IMR-90 (cell line): Measurements from ENCODE around the gene FSD1L. TPM values are rescaled to one million over a fixed set of nuclear protein-coding genes. Genes with fewer than 3 reads are reported as not detected.
A peak's percentile ranks its signal among the peaks of the same experiment; 100 is the strongest.

ENCODE experiments used
- ATAC-seq: fragments of 200-7000 bp; cut with Tn5 transposase; 2 replicates; pipeline ENCODE4 v1.9.1; 2020; ENCODE audit warnings: low read depth, mild to moderate bottlenecking, moderate library complexity
- BruUV-seq: library from RNA; stranded (reverse); fragments of 400-500 nt; replicated peaks from 2 replicates; lab custom pipeline; 2021; lab: Mats Ljungman, UMichigan
- CTCF ChIA-PET: fragments of 300-600 bp; formaldehyde crosslinking; extraction: SDS; loops from one replicate; lab custom pipeline; 2021; ENCODE audit warnings: antibody characterized with exemption; lab: Yijun Ruan, JAX
- POLR2A ChIA-PET: fragments of 300-600 bp; sonication (Branson Sonifier 250); formaldehyde crosslinking; loops from one replicate; lab custom pipeline; 2022; ENCODE audit warnings: antibody characterized with exemption; ENCODE audit not compliant: unreplicated experiment; lab: Charles Lee
- DNase-seq: peaks from one replicate; pipeline ENCODE4 v3.0.0; 2013
- H2AFZ ChIP-seq: replicated peaks from 2 replicates; pipeline ENCODE3; 2013; ENCODE audit warnings: low read length, mild to moderate bottlenecking; ENCODE audit not compliant: poor library complexity
- H2AK5ac ChIP-seq: 2 replicates; pipeline ENCODE4 v1.6.1; 2013; ENCODE audit warnings: low read depth, low read length, inconsistent platforms
- H2AK9ac ChIP-seq: replicated peaks from 2 replicates; pipeline ENCODE3; 2013; ENCODE audit warnings: mild to moderate bottlenecking, low read depth, low read length, moderate library complexity; ENCODE audit not compliant: poor library complexity
- H2BK120ac ChIP-seq: 2 replicates; pipeline ENCODE4 v1.6.1; 2013; ENCODE audit warnings: low read depth, low read length, inconsistent platforms
- H2BK15ac ChIP-seq: 3 replicates; pipeline ENCODE4 v1.6.1; 2013; ENCODE audit warnings: low read depth, low read length, inconsistent platforms
- H2BK20ac ChIP-seq: 2 replicates; pipeline ENCODE4 v1.6.1; 2013; ENCODE audit warnings: low read depth, mild to moderate bottlenecking, inconsistent platforms, low read length, moderate library complexity
- H2BK5ac ChIP-seq: 2 replicates; pipeline ENCODE4 v1.6.1; 2013; ENCODE audit warnings: mild to moderate bottlenecking, low read depth, low read length, inconsistent platforms; ENCODE audit not compliant: poor library complexity, severe bottlenecking
- H3K14ac ChIP-seq: replicated peaks from 2 replicates; pipeline ENCODE4 v1.6.1; 2013; ENCODE audit warnings: low read depth, low read length, inconsistent platforms
- H3K18ac ChIP-seq: 2 replicates; pipeline ENCODE4 v1.6.1; 2013; ENCODE audit warnings: low read depth, low read length, control low read depth
- H3K23ac ChIP-seq: 2 replicates; pipeline ENCODE4 v1.6.1; 2013; ENCODE audit warnings: low read depth, low read length, inconsistent platforms
- H3K27ac ChIP-seq: 2 replicates; pipeline ENCODE4 v1.5.1; 2013; ENCODE audit warnings: mild to moderate bottlenecking, control low read depth, low read length; ENCODE audit not compliant: insufficient read depth
- H3K27me3 ChIP-seq: 2 replicates; pipeline ENCODE4 v1.6.1; 2013; ENCODE audit warnings: low read length; ENCODE audit not compliant: control insufficient read depth, insufficient read depth
- H3K36me3 ChIP-seq: 2 replicates; pipeline ENCODE4 v1.6.1; 2013; ENCODE audit warnings: low read length, mixed read lengths; ENCODE audit not compliant: control insufficient read depth, insufficient read depth
- H3K4ac ChIP-seq: 2 replicates; pipeline ENCODE4 v1.6.1; 2013; ENCODE audit warnings: low read depth, low read length, inconsistent platforms
- H3K4me1 ChIP-seq: 2 replicates; pipeline ENCODE4 v1.6.1; 2013; ENCODE audit warnings: low read length, mixed read lengths; ENCODE audit not compliant: control insufficient read depth, insufficient read depth
- H3K4me2 ChIP-seq: 2 replicates; pipeline ENCODE4 v1.6.1; 2013; ENCODE audit warnings: low read depth, mild to moderate bottlenecking, control low read depth, low read length, moderate library complexity
- H3K4me3 ChIP-seq: 2 replicates; pipeline ENCODE4 v1.5.1; 2013; ENCODE audit warnings: low read depth, mild to moderate bottlenecking, control low read depth, low read length, moderate library complexity; ENCODE audit not compliant: insufficient read depth
- H3K56ac ChIP-seq: 2 replicates; pipeline ENCODE4 v1.6.1; 2013; ENCODE audit warnings: low read length, inconsistent platforms; ENCODE audit not compliant: insufficient read depth; ENCODE audit errors: extremely low read depth
- H3K79me1 ChIP-seq, 2 experiments: 2 replicates each; pipeline ENCODE4 v1.6.1; 2013; ENCODE audit warnings: low read length in 2 of 2, inconsistent platforms in 1 of 2, low read depth in 1 of 2
- H3K9ac ChIP-seq: 2 replicates; pipeline ENCODE4 v1.6.1; 2013; ENCODE audit warnings: low read depth, low read length, control low read depth
- H3K9me1 ChIP-seq: 2 replicates; pipeline ENCODE4 v1.6.1; 2013; ENCODE audit warnings: low read length, inconsistent platforms; ENCODE audit not compliant: insufficient read depth
- H3K9me3 ChIP-seq: 2 replicates; pipeline ENCODE4 v1.6.1; 2013; ENCODE audit warnings: low read length; ENCODE audit not compliant: control insufficient read depth, insufficient read depth
- H4K20me1 ChIP-seq: 2 replicates; pipeline ENCODE4 v1.6.1; 2013; ENCODE audit warnings: low read length, inconsistent platforms; ENCODE audit not compliant: insufficient read depth
- H4K5ac ChIP-seq: 2 replicates; pipeline ENCODE4 v1.6.1; 2013; ENCODE audit warnings: mild to moderate bottlenecking, low read depth, low read length, control low read depth
- H4K8ac ChIP-seq, 2 experiments: 2 replicates each; pipeline ENCODE4 v1.6.1; 2013; ENCODE audit warnings: low read depth in 2 of 2, low read length in 2 of 2, control low read depth in 1 of 2, inconsistent platforms in 1 of 2
- H4K91ac ChIP-seq: 2 replicates; pipeline ENCODE4 v1.6.1; 2013; ENCODE audit warnings: low read depth, low read length, inconsistent platforms; ENCODE audit not compliant: insufficient read depth
- BHLHE40 ChIP-seq: fragments of 150-350 bp; IDR thresholded peaks from 2 replicates; pipeline ENCODE4 v1.6.1; 2016; ENCODE audit warnings: mild to moderate bottlenecking, low read depth, low read length
- CEBPB ChIP-seq: IDR thresholded peaks from 2 replicates; pipeline ENCODE4 v1.6.1; 2012; ENCODE audit warnings: low read depth, low read length, improper control_type of control experiment
- CHD1 ChIP-seq: IDR thresholded peaks from 2 replicates; pipeline ENCODE4 v1.6.1; 2012; ENCODE audit warnings: low read depth, low read length, improper control_type of control experiment
- ELK1 ChIP-seq: fragments of 150-350 bp; IDR thresholded peaks from 2 replicates; pipeline ENCODE4 v1.6.1; 2016; ENCODE audit warnings: low read depth, mild to moderate bottlenecking, low read length, moderate library complexity, borderline replicate concordance
- MAZ ChIP-seq: IDR thresholded peaks from 2 replicates; pipeline ENCODE4 v1.6.1; 2012; ENCODE audit warnings: low read depth, mild to moderate bottlenecking, low read length, improper control_type of control experiment, moderate library complexity, borderline replicate concordance
- MXI1 ChIP-seq: IDR thresholded peaks from 2 replicates; pipeline ENCODE4 v1.6.1; 2012; ENCODE audit warnings: low read depth, mild to moderate bottlenecking, low read length, moderate library complexity, borderline replicate concordance
- NFE2L2 ChIP-seq: fragments of 150-350 bp; IDR thresholded peaks from 2 replicates; pipeline ENCODE4 v1.6.1; 2016; ENCODE audit warnings: low read depth, mild to moderate bottlenecking, low read length
- POLR2A ChIP-seq: IDR thresholded peaks from 2 replicates; pipeline ENCODE4 v1.6.1; 2012; ENCODE audit warnings: mild to moderate bottlenecking, low read depth, low read length
- RAD21 ChIP-seq: IDR thresholded peaks from 2 replicates; pipeline ENCODE4 v1.6.1; 2012; ENCODE audit warnings: low read length, improper control_type of control experiment
- RFX5 ChIP-seq: IDR thresholded peaks from 2 replicates; pipeline ENCODE4 v1.8.0; 2012; ENCODE audit warnings: low read depth, mild to moderate bottlenecking, low read length, moderate library complexity
- SMC3 ChIP-seq: fragments of 150-350 bp; IDR thresholded peaks from 2 replicates; pipeline ENCODE4 v1.6.1; 2016; ENCODE audit warnings: low read depth, mild to moderate bottlenecking, antibody characterized with exemption, low read length, moderate library complexity
- USF2 ChIP-seq: fragments of 150-350 bp; IDR thresholded peaks from 2 replicates; pipeline ENCODE4 v1.6.1; 2017; ENCODE audit warnings: mild to moderate bottlenecking, antibody characterized with exemption, low read length, low read depth
- WGBS, 2 experiments: methylation state at CpG; one replicate each; pipeline versions ENCODE4 v1.1.5 to v1.1.7; 2013; ENCODE audit warnings: missing lambda C conversion rate in 2 of 2; ENCODE audit not compliant: insufficient read length in 1 of 2; ENCODE audit errors: extremely low coverage in 2 of 2; 5-methylcytosine and 5-hydroxymethylcytosine counted together
- dilution Hi-C: fragments of 300-500 bp; cut with HindIII; formaldehyde crosslinking; loops from one replicate; pipeline ENCODE4 v1.14.3; 2018; ENCODE audit warnings: low sequenced_read_pairs; ENCODE audit not compliant: unreplicated experiment
- in situ Hi-C: fragments of 300-500 bp; cut with MboI; formaldehyde crosslinking; loops from 3 replicates; pipeline ENCODE4 v1.14.3; 2019; ENCODE audit warnings: low sequenced_read_pairs, inconsistent platforms, mixed read lengths
- intact Hi-C: fragments of 100-400 bp; cut with micrococcal nuclease; formaldehyde crosslinking; loops from 2 replicates; pipeline ENCODE4 v1.10.0; 2022
- polyA plus RNA-seq, 3 experiments: library from polyadenylated mRNA; depleted of rRNA; stranded (reverse); fragments of >200 nt; gene quantifications; 2 replicates each; pipeline ENCODE4 v1.2.3, GENCODE V29; 2012; ENCODE audit warnings: low replicate concordance in 1 of 3
- total RNA-seq: library from RNA; depleted of rRNA; stranded (reverse); fragments of >200 nt; gene quantifications from 2 replicates; pipeline ENCODE4 v1.2.3, GENCODE V29; 2012

Gene FSD1L
- total and polyA plus RNA-seq, 2 of the 4 experiments (the other 2 are of a cell fraction) = 1.4 to 2.9 TPM

GRCh38 chr9:105447386-105447813, 434 bp upstream of the FSD1L start:
- ATAC-seq (no peak), DNase-seq (no peak)
- Histone ChIP-seq H2BK20ac (peak overlapping the region; percentile 56; the same call in 1 of the 2 replicates), H3K14ac (peak overlapping the region; percentile 69), H4K20me1 (peaks cover 12% of the 10 kb centered on the region), H3K4me3 (peak overlapping the region; percentile 83), H3K4me1 (peaks cover 12% of the 10 kb centered on the region), H4K8ac (peak overlapping the region; percentile 85 to 96), H3K9me1 (peaks cover 3% of the 10 kb centered on the region; the same call in 1 of the 2 replicates), H2BK120ac (peak overlapping the region; percentile 85), H2AFZ (peak overlapping the region; percentile 99), H2BK15ac (peak overlapping the region; percentile 24; the same call in 1 of the 3 replicates), H3K9me3 (no peaks in the 10 kb centered on the region), H3K4ac (peak overlapping the region; percentile 93), H3K4me2 (peak overlapping the region; percentile 52), H2AK5ac (peak overlapping the region; percentile 57), H4K5ac (peak overlapping the region; percentile 83), H3K9ac (peak overlapping the region; percentile 18), H4K91ac (peak overlapping the region; percentile 86), H3K27ac (peak overlapping the region; percentile 26), H3K56ac (0 out of 2 replicates have a peak overlapping the region, but pooled peaks have one; percentile 7), H3K23ac (peak overlapping the region; percentile 67), H2BK5ac (peak overlapping the region; percentile 40), H3K27me3 (no peaks in the 10 kb centered on the region), H3K79me1 (peaks cover 7 to 29% of the 10 kb centered on the region in 2 experiments), H3K18ac (peak overlapping the region; percentile 73), H2AK9ac (peak overlapping the region; percentile 90), H3K36me3 (no peaks in the 10 kb centered on the region)
- 78% methylated on average over 3 of the region's 16 CpGs; no CpG with 5 or more reads in 1 of the 2 experiments for WGBS, 2 experiments
- dilution Hi-C loops = no loop called here
- ChIA-PET POLR2A (no interaction called here), CTCF (no interaction called here)
- in situ Hi-C loops = no loop called here
- BruUV-seq = no TSS peak
- intact Hi-C loops = no loop called here
- TF ChIP-seq NFE2L2 (no peak), BHLHE40 (no peak), CHD1 (no peak), MAZ (no peak), USF2 (no peak), MXI1 (no peak), POLR2A (no peak), SMC3 (no peak), RAD21 (no peak), CEBPB (no peak), ELK1 (no peak), RFX5 (no peak)
